ENCODE measurements around the gene FRAT1. TPM values are rescaled to one million over a fixed set of nuclear protein-coding genes. Genes with fewer than 3 reads are reported as not detected.

FRAT1 gene
- polyA plus RNA-seq, 2 of the 4 experiments (the other 2 are of a cell fraction), result 1.5 to 2.3 TPM

DNA sequence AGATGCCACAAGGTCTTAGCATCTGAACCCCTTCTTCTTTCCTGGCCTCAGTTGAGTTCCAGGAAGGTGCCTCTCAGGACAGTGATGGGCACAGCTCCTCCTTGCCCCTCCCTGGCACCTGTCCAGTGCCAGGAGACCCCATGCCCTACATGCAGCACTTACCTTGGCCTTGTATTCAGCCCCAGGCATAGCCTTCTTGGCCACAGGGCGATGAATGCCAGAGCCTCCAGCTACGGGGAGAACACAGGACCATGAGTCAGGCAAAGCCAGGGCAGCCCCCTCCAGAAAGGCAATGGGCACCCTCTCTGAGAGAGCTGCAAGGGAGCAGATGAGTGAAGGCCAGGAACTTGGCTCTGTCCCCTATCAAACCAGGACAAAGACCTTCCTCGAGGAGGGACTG is 39.7 kb downstream of the FRAT1 start:
- FAIRE-seq (no peak), ATAC-seq (no peak), DNase-seq (ENCODE audit: low read depth in 1 of 2, low spot score in 1 of 2) (no peak)
- ChIA-PET CTCF (interaction anchor here (0.6 to 6.6 kb wide), 6 partner anchors 19 to 98 kb away, joined by 3 to 43 read pairs (median 3); no protein-coding TSS in a partner anchor), POLR2A (interaction anchor here (1.0 kb wide), 1 partner anchor 11 kb away, joined by 3 read pairs; no protein-coding TSS in a partner anchor)
- H3K4me2 ChIP-seq, result no peak overlapping the region
- H3K27ac ChIP-seq, result no peak overlapping the region
- no peaks in the 10 kb centered on the region for H3K9me3 ChIP-seq
- no peak for TF ChIP-seq ZSCAN20 (CRISPR knock-in tag; IDR thresholded peaks at IDR 0.05)
- TF ChIP-seq RARB (CRISPR knock-in tag; IDR thresholded peaks at IDR 0.05), result no peak
- TF ChIP-seq, protein P1, sequence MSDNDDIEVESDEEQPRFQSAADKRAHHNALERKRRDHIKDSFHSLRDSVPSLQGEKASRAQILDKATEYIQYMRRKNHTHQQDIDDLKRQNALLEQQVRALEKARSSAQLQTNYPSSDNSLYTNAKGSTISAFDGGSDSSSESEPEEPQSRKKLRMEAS (IDR thresholded peaks at IDR 0.05), result no peak
- TF ChIP-seq TFCP2L1 (CRISPR knock-in tag; IDR thresholded peaks at IDR 0.05), result no peak
- no peak for TF ChIP-seq HOXA7 (CRISPR knock-in tag; IDR thresholded peaks at IDR 0.05)
- no peak for TF ChIP-seq CBX2 (IDR thresholded peaks at IDR 0.05; ENCODE audit: borderline replicate concordance, low read depth)
- TF ChIP-seq JUN (IDR thresholded peaks at IDR 0.05), result no peak
- no peak for TF ChIP-seq GATA3 (IDR thresholded peaks at IDR 0.05; ENCODE audit: borderline replicate concordance)
- TF ChIP-seq ZFP36 (IDR thresholded peaks at IDR 0.05; ENCODE audit: borderline replicate concordance, partially characterized antibody), result no peak
- no peak for TF ChIP-seq SREBF2 (IDR thresholded peaks at IDR 0.05)
- TF ChIP-seq EHMT2 (IDR thresholded peaks at IDR 0.05; ENCODE audit: low read depth), result no peak
- no peak for TF ChIP-seq CHD4 (IDR thresholded peaks at IDR 0.05; ENCODE audit: borderline replicate concordance)
- TF ChIP-seq FOSB (CRISPR knock-in tag; IDR thresholded peaks at IDR 0.05), result no peak
- TF ChIP-seq, protein P2, sequence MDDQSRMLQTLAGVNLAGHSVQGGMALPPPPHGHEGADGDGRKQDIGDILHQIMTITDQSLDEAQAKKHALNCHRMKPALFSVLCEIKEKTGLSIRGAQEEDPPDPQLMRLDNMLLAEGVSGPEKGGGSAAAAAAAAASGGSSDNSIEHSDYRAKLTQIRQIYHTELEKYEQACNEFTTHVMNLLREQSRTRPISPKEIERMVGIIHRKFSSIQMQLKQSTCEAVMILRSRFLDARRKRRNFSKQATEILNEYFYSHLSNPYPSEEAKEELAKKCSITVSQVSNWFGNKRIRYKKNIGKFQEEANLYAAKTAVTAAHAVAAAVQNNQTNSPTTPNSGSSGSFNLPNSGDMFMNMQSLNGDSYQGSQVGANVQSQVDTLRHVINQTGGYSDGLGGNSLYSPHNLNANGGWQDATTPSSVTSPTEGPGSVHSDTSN (IDR thresholded peaks at IDR 0.05), result no peak
- TF ChIP-seq, protein P3, sequence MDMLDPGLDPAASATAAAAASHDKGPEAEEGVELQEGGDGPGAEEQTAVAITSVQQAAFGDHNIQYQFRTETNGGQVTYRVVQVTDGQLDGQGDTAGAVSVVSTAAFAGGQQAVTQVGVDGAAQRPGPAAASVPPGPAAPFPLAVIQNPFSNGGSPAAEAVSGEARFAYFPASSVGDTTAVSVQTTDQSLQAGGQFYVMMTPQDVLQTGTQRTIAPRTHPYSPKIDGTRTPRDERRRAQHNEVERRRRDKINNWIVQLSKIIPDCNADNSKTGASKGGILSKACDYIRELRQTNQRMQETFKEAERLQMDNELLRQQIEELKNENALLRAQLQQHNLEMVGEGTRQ (IDR thresholded peaks at IDR 0.05), result no peak
- no peak for TF ChIP-seq RAD21 (conservative IDR thresholded peaks at IDR 0.05 in 1 of 2, IDR thresholded peaks at IDR 0.05 in 1 of 2)
- TF ChIP-seq, protein P4, sequence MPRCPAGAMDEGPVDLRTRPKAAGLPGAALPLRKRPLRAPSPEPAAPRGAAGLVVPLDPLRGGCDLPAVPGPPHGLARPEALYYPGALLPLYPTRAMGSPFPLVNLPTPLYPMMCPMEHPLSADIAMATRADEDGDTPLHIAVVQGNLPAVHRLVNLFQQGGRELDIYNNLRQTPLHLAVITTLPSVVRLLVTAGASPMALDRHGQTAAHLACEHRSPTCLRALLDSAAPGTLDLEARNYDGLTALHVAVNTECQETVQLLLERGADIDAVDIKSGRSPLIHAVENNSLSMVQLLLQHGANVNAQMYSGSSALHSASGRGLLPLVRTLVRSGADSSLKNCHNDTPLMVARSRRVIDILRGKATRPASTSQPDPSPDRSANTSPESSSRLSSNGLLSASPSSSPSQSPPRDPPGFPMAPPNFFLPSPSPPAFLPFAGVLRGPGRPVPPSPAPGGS (IDR thresholded peaks at IDR 0.05), result no peak
- TF ChIP-seq HEYL (CRISPR knock-in tag; IDR thresholded peaks at IDR 0.05), result no peak
- TF ChIP-seq CBX8 (IDR thresholded peaks at IDR 0.05), result no peak
- 80% methylated on average over 3 of the region's 3 CpGs for WGBS (ENCODE audit: missing lambda C conversion rate)
- no peaks in the 10 kb centered on the region for H3K4me1 ChIP-seq
- no peak overlapping the region for H3K4me3 ChIP-seq

DNA sequence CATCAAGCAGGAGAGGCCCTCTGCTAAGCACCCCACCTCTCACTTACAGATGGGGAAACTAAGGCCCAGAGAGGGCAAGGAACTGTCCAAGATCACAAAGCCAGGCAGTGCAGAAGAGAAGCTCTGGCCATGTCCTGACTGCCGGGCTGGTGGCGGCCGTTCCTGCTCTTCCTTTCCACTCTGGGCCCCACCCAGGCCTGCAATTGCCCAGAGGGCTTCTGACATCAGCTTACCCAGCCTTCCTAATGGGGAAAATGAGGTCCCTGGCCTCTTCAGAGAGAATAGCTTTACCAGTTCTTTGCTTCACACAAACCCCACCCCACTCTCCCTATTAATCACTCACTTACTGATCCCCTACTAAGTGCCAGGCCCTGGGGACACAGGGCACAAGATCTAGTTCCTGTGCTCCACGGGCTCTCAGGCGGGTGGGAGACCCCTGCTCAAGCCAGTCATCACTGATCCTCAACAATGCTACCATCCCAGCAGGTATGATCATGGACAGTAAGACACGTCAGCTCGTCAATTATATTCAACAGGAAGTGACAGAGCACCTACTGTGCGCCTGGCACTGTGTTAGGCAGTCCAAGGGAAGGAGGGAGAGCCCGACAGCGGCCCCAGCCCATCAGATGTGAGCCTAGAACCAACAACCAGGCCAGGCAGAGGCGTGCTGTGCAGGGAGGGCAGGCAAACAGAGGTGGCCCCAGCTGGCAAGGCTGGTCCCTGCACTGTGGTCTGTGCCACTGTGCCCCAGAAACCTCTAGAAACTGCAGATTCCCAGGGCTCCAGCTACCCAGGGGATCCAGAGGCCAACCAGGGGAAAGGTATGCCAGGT is 41.9 kb downstream of the FRAT1 start:
- Histone ChIP-seq H3K27ac (no peak overlapping the region), H3K4me3 (no peak overlapping the region), H3K9me3 (no peaks in the 10 kb centered on the region), H3K4me1 (no peaks in the 10 kb centered on the region), H3K4me2 (no peak overlapping the region)
- DNase-seq (ENCODE audit: low read depth in 1 of 2, low spot score in 1 of 2) (no peak), ATAC-seq (no peak), FAIRE-seq (no peak)
- ChIA-PET CTCF (interaction anchor here (0.8 to 2.4 kb wide), 5 partner anchors 9 to 77 kb away, joined by 3 to 6 read pairs (median 3); no protein-coding TSS in a partner anchor), POLR2A (no interaction called here)
- TF ChIP-seq MAFK (IDR thresholded peaks at IDR 0.05; ENCODE audit: partially characterized antibody), result no peak
- no peak for TF ChIP-seq SMC3 (IDR thresholded peaks at IDR 0.05)
- TF ChIP-seq, protein P5, sequence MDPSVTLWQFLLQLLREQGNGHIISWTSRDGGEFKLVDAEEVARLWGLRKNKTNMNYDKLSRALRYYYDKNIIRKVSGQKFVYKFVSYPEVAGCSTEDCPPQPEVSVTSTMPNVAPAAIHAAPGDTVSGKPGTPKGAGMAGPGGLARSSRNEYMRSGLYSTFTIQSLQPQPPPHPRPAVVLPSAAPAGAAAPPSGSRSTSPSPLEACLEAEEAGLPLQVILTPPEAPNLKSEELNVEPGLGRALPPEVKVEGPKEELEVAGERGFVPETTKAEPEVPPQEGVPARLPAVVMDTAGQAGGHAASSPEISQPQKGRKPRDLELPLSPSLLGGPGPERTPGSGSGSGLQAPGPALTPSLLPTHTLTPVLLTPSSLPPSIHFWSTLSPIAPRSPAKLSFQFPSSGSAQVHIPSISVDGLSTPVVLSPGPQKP (IDR thresholded peaks at IDR 0.05; ENCODE audit: low read depth, low read length), result no peak
- no peak for TF ChIP-seq HOXB5 (CRISPR knock-in tag; IDR thresholded peaks at IDR 0.05)
- TF ChIP-seq HEYL (CRISPR knock-in tag; IDR thresholded peaks at IDR 0.05), result no peak
- TF ChIP-seq, protein P6, sequence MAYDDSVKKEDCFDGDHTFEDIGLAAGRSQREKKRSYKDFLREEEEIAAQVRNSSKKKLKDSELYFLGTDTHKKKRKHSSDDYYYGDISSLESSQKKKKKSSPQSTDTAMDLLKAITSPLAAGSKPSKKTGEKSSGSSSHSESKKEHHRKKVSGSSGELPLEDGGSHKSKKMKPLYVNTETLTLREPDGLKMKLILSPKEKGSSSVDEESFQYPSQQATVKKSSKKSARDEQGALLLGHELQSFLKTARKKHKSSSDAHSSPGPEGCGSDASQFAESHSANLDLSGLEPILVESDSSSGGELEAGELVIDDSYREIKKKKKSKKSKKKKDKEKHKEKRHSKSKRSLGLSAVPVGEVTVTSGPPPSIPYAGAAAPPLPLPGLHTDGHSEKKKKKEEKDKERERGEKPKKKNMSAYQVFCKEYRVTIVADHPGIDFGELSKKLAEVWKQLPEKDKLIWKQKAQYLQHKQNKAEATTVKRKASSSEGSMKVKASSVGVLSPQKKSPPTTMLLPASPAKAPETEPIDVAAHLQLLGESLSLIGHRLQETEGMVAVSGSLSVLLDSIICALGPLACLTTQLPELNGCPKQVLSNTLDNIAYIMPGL (CRISPR knock-in tag; IDR thresholded peaks at IDR 0.05; ENCODE audit: borderline replicate concordance), result no peak
- no peak for TF ChIP-seq CBX8 (IDR thresholded peaks at IDR 0.05)
- TF ChIP-seq KDM5A (IDR thresholded peaks at IDR 0.05), result no peak
- TF ChIP-seq, protein P7, sequence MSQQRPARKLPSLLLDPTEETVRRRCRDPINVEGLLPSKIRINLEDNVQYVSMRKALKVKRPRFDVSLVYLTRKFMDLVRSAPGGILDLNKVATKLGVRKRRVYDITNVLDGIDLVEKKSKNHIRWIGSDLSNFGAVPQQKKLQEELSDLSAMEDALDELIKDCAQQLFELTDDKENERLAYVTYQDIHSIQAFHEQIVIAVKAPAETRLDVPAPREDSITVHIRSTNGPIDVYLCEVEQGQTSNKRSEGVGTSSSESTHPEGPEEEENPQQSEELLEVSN (IDR thresholded peaks at IDR 0.05; ENCODE audit: borderline replicate concordance, low read depth), result no peak
- TF ChIP-seq KDM1A (IDR thresholded peaks at IDR 0.05; ENCODE audit: low read depth), result no peak
- no peak for TF ChIP-seq ZC3H11A (IDR thresholded peaks at IDR 0.05)
- no peak for TF ChIP-seq HDAC2 (IDR thresholded peaks at IDR 0.05)
- TF ChIP-seq TP53 (CRISPR knock-in tag; IDR thresholded peaks at IDR 0.05), result no peak
- WGBS (ENCODE audit: missing lambda C conversion rate), result 92% methylated on average over 10 of the region's 11 CpGs

Measured in A549 (cell line).